Effector CD4-positive, alpha-beta T cell (primary cell): ENCODE measurements around the gene CACNA1H.

Experiments used
- DNase-seq: peaks from one replicate; pipeline ENCODE4 v3.0.0-alpha.2; 2020

Gene CACNA1H

GRCh38 chr16:1159325-1159972 is 6.5 kb downstream of the CACNA1H start:
- DNase-seq = no peak

GRCh38 chr16:1159973-1160772 is 7.3 kb downstream of the CACNA1H start:
- no peak for DNase-seq

- DNase-seq = no peak
Measured at GRCh38 chr16:1160773-1161348, 8.0 kb downstream of the CACNA1H start.

- no peak for DNase-seq
Measured at GRCh38 chr16:1162701-1163566, 10.0 kb downstream of the CACNA1H start.

- no peak for DNase-seq
Measured at GRCh38 chr16:1163567-1164055, 10.7 kb downstream of the CACNA1H start.

- no peak for DNase-seq
Measured at GRCh38 chr16:1164382-1164781, 11.5 kb downstream of the CACNA1H start.

- no peak for DNase-seq
Measured at GRCh38 chr16:1164975-1165374, 12.1 kb downstream of the CACNA1H start.

- DNase-seq = no peak
Measured at GRCh38 chr16:1165511-1165910, 12.6 kb downstream of the CACNA1H start.

- no peak for DNase-seq
Measured at GRCh38 chr16:1167276-1168107, 14.6 kb downstream of the CACNA1H start.

GRCh38 chr16:1168837-1169236 is 15.9 kb downstream of the CACNA1H start:
- no peak for DNase-seq

- no peak for DNase-seq
Measured at GRCh38 chr16:1169285-1170075, 16.6 kb downstream of the CACNA1H start.

GRCh38 chr16:1170076-1170418 is 17.1 kb downstream of the CACNA1H start:
- DNase-seq = no peak

- no peak for DNase-seq
Measured at GRCh38 chr16:1171001-1171400, 18.1 kb downstream of the CACNA1H start.

- DNase-seq = no peak
Measured at GRCh38 chr16:1171854-1172428, 19.0 kb downstream of the CACNA1H start.

- no peak for DNase-seq
Measured at GRCh38 chr16:1172651-1173050, 19.7 kb downstream of the CACNA1H start.

- DNase-seq = no peak
Measured at GRCh38 chr16:1173788-1174451, 21.0 kb downstream of the CACNA1H start.

GRCh38 chr16:1174477-1175357 is 21.8 kb downstream of the CACNA1H start:
- DNase-seq = no peak

GRCh38 chr16:1175566-1176279 is 22.8 kb downstream of the CACNA1H start:
- no peak for DNase-seq
